ENCODE results near the gene METRNL. TPM values are rescaled to one million over a fixed set of nuclear protein-coding genes. Genes with fewer than 3 reads are reported as not detected.

METRNL gene
- total RNA-seq, 1 experiment from 2014 or later: 58.7 TPM

DNA sequence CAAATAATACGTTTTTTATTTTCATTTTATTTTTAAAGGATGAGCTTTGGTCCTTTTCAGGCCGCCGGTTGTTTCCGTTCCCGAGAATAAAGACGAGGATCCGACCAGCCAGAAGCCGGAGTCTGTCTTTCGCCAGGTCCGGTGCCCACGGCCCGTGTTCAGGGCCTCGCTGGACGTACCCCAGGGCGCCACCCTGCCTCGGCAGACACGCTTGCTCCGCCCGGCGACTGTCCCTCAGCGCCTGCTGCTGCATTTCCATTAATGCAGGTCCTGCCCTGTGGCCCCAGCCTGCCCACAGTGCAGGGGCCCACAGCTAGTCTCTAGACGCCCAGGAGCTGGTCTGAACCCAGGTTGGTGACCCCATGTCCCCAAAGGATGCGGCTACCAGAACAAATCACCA, 15.6 kb downstream of the METRNL start:
- peaks cover 18% of the 10 kb centered on the region for H3K79me2 ChIP-seq (ENCODE audit: insufficient read depth, low read length)
- H3K9me2 ChIP-seq (ENCODE audit: insufficient read depth): no peaks in the 10 kb centered on the region
- TF ChIP-seq JUND (IDR thresholded peaks at IDR 0.05) (no peak), EZH2phosphoT487 (IDR thresholded peaks at IDR 0.05; ENCODE audit: borderline replicate concordance) (no peak), YY1 (IDR thresholded peaks at IDR 0.05; ENCODE audit: extremely low read depth, insufficient replicate concordance, low read depth, low read length) (no peak), CEBPB (IDR thresholded peaks at IDR 0.05; ENCODE audit: low read depth) (no peak), POLR2A (IDR thresholded peaks at IDR 0.05; ENCODE audit: borderline replicate concordance, extremely low read depth, insufficient read depth, insufficient read length) (no peak), EZH2 (IDR thresholded peaks at IDR 0.05) (no peak), SRF (IDR thresholded peaks at IDR 0.05; ENCODE audit: low read depth) (no peak), ELF1 (IDR thresholded peaks at IDR 0.05; ENCODE audit: borderline replicate concordance, low read depth) (no peak), RAD21 (IDR thresholded peaks at IDR 0.05; ENCODE audit: low read depth) (no peak), FOSL1 (IDR thresholded peaks at IDR 0.05; ENCODE audit: low read depth) (no peak), CBX3 (IDR thresholded peaks at IDR 0.05; ENCODE audit: low read depth) (no peak), ZFX (IDR thresholded peaks at IDR 0.05) (no peak), TCF7L2 (IDR thresholded peaks at IDR 0.05; ENCODE audit: borderline replicate concordance, extremely low read depth, insufficient read depth, insufficient read length) (no peak), EGR1 (IDR thresholded peaks at IDR 0.05; ENCODE audit: low read depth) (no peak)
- TF ChIP-seq, protein P1, sequence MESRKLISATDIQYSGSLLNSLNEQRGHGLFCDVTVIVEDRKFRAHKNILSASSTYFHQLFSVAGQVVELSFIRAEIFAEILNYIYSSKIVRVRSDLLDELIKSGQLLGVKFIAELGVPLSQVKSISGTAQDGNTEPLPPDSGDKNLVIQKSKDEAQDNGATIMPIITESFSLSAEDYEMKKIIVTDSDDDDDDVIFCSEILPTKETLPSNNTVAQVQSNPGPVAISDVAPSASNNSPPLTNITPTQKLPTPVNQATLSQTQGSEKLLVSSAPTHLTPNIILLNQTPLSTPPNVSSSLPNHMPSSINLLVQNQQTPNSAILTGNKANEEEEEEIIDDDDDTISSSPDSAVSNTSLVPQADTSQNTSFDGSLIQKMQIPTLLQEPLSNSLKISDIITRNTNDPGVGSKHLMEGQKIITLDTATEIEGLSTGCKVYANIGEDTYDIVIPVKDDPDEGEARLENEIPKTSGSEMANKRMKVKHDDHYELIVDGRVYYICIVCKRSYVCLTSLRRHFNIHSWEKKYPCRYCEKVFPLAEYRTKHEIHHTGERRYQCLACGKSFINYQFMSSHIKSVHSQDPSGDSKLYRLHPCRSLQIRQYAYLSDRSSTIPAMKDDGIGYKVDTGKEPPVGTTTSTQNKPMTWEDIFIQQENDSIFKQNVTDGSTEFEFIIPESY (IDR thresholded peaks at IDR 0.05; ENCODE audit: extremely low read depth, insufficient replicate concordance, low read length): no peak
- TF ChIP-seq, protein P2, sequence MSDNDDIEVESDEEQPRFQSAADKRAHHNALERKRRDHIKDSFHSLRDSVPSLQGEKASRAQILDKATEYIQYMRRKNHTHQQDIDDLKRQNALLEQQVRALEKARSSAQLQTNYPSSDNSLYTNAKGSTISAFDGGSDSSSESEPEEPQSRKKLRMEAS (IDR thresholded peaks at IDR 0.05): no peak
- TF ChIP-seq, protein P3, sequence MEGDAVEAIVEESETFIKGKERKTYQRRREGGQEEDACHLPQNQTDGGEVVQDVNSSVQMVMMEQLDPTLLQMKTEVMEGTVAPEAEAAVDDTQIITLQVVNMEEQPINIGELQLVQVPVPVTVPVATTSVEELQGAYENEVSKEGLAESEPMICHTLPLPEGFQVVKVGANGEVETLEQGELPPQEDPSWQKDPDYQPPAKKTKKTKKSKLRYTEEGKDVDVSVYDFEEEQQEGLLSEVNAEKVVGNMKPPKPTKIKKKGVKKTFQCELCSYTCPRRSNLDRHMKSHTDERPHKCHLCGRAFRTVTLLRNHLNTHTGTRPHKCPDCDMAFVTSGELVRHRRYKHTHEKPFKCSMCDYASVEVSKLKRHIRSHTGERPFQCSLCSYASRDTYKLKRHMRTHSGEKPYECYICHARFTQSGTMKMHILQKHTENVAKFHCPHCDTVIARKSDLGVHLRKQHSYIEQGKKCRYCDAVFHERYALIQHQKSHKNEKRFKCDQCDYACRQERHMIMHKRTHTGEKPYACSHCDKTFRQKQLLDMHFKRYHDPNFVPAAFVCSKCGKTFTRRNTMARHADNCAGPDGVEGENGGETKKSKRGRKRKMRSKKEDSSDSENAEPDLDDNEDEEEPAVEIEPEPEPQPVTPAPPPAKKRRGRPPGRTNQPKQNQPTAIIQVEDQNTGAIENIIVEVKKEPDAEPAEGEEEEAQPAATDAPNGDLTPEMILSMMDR (IDR thresholded peaks at IDR 0.05 in 2 of 3, conservative IDR thresholded peaks at IDR 0.05 in 1 of 3; ENCODE audit: borderline replicate concordance in 1 of 3, insufficient read depth in 1 of 3, low read depth in 2 of 3, low read length in 2 of 3): no peak
- TF ChIP-seq, protein P4, sequence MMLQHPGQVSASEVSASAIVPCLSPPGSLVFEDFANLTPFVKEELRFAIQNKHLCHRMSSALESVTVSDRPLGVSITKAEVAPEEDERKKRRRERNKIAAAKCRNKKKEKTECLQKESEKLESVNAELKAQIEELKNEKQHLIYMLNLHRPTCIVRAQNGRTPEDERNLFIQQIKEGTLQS (IDR thresholded peaks at IDR 0.05): no peak
- TF ChIP-seq, protein P5, sequence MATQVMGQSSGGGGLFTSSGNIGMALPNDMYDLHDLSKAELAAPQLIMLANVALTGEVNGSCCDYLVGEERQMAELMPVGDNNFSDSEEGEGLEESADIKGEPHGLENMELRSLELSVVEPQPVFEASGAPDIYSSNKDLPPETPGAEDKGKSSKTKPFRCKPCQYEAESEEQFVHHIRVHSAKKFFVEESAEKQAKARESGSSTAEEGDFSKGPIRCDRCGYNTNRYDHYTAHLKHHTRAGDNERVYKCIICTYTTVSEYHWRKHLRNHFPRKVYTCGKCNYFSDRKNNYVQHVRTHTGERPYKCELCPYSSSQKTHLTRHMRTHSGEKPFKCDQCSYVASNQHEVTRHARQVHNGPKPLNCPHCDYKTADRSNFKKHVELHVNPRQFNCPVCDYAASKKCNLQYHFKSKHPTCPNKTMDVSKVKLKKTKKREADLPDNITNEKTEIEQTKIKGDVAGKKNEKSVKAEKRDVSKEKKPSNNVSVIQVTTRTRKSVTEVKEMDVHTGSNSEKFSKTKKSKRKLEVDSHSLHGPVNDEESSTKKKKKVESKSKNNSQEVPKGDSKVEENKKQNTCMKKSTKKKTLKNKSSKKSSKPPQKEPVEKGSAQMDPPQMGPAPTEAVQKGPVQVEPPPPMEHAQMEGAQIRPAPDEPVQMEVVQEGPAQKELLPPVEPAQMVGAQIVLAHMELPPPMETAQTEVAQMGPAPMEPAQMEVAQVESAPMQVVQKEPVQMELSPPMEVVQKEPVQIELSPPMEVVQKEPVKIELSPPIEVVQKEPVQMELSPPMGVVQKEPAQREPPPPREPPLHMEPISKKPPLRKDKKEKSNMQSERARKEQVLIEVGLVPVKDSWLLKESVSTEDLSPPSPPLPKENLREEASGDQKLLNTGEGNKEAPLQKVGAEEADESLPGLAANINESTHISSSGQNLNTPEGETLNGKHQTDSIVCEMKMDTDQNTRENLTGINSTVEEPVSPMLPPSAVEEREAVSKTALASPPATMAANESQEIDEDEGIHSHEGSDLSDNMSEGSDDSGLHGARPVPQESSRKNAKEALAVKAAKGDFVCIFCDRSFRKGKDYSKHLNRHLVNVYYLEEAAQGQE (IDR thresholded peaks at IDR 0.05; ENCODE audit: low read depth): no peak
- H4K20me1 ChIP-seq (ENCODE audit: insufficient read depth): no peaks in the 10 kb centered on the region
- ChIA-PET CTCF (no interaction called here), POLR2A (no interaction called here), RAD21 (ENCODE audit: low non-redundant PET in 1 of 2, low total read pairs in 2 of 2, uncharacterized antibody in 2 of 2, unreplicated experiment in 2 of 2) (no interaction called here)
- ATAC-seq (no peak), DNase-seq (ENCODE audit: low read depth, low spot score) (no peak)
- H3K27ac ChIP-seq (ENCODE audit: low read depth, low read length): no peak overlapping the region
- BruUV-seq (replicated peaks): no TSS peak
- no peaks in the 10 kb centered on the region for H3K27me3 ChIP-seq (ENCODE audit: insufficient read depth, low read length)
- peaks cover 6 to 11% of the 10 kb centered on the region in 2 experiments; a peak in 3 of 4 replicates for H3K4me1 ChIP-seq (ENCODE audit: control insufficient read depth in 1 of 2, insufficient read depth in 2 of 2, low read length in 2 of 2)
- no peak overlapping the region for H3K4me3 ChIP-seq (replicated peaks in 1 of 2; ENCODE audit: low read depth in 1 of 2, low read length in 2 of 2)
- no peak overlapping the region for H3K9ac ChIP-seq (ENCODE audit: low read length)
- intact Hi-C loops (cut with micrococcal nuclease): no loop called here
- H2AFZ ChIP-seq (ENCODE audit: low read depth, low read length, poor library complexity, severe bottlenecking): no peak overlapping the region
- H3K36me3 ChIP-seq (ENCODE audit: control insufficient read depth in 1 of 2, insufficient read depth in 2 of 2, low read length in 2 of 2): peaks cover 11 to 19% of the 10 kb centered on the region in 2 experiments; a peak in 3 of 4 replicates
- no peak overlapping the region for H3K4me2 ChIP-seq (ENCODE audit: low read length)
- H3K9me3 ChIP-seq (ENCODE audit: control insufficient read depth in 1 of 2, insufficient read depth in 1 of 2, low read depth in 1 of 2, low read length in 2 of 2): no peaks in the 10 kb centered on the region
